Suprapubic skin (tissue), 4 donors: Measurements from ENCODE around the gene PRR14. TPM values are rescaled to one million over a fixed set of nuclear protein-coding genes. Genes with fewer than 3 reads are reported as not detected.

Experiments
- DNase-seq, 2 donors: peaks; one replicate each; pipeline ENCODE4 v3.0.0-alpha.2; 2019; ENCODE audit warnings: low spot score in 2 of 2
- H3K27ac ChIP-seq: fragments of 200-600 bp; sonication (generic); one replicate; pipeline ENCODE4 v1.5.1; 2019
- H3K27me3 ChIP-seq: fragments of 200-600 bp; sonication (generic); one replicate; pipeline ENCODE4 v1.5.1; 2019
- H3K36me3 ChIP-seq: fragments of 200-600 bp; sonication (generic); one replicate; pipeline ENCODE4 v1.5.1; 2019
- H3K4me1 ChIP-seq: fragments of 200-600 bp; sonication (generic); one replicate; pipeline ENCODE4 v1.5.1; 2019
- H3K4me3 ChIP-seq: fragments of 200-600 bp; sonication (generic); one replicate; pipeline ENCODE4 v1.5.1; 2019; ENCODE audit warnings: mild to moderate bottlenecking
- H3K9me3 ChIP-seq: fragments of 200-600 bp; sonication (generic); one replicate; pipeline ENCODE4 v1.5.1; 2019
- EP300 ChIP-seq: sonication (generic); formaldehyde crosslinking; IDR thresholded peaks from one replicate; pipeline ENCODE4 v1.6.1; 2017; ENCODE audit warnings: antibody characterized with exemption
- POLR2A ChIP-seq, 2 donors: fragments of 450-650 bp; IDR thresholded peaks; one replicate each; pipeline ENCODE4 v1.6.1; 2017; ENCODE audit warnings: antibody characterized with exemption in 2 of 2, mild to moderate bottlenecking in 2 of 2, moderate library complexity in 2 of 2
- POLR2AphosphoS5 ChIP-seq, 3 donors: sonication (generic); formaldehyde crosslinking; IDR thresholded peaks; one replicate each; pipeline ENCODE4 v1.6.1; 2017; ENCODE audit warnings: antibody characterized with exemption in 3 of 3
- WGBS: methylation state at CpG from one replicate; pipeline ENCODE4 v1.1.5; 2018; 5-methylcytosine and 5-hydroxymethylcytosine counted together
- total RNA-seq, 4 donors: library from RNA; depleted of rRNA; stranded (reverse); fragments of >200 nt; gene quantifications; one replicate each; pipeline ENCODE4 v1.1.0, GENCODE V29; 2016
- TF ChIP-seq, protein P1 (sequence below), 2 donors: fragments of 200-600 bp in 1 of 2; fragments of 450-650 bp in 1 of 2; sonication (generic) in 1 of 2; IDR thresholded peaks; one replicate each; pipeline ENCODE4 v1.5.1; 2016 to 2019; ENCODE audit warnings: antibody characterized with exemption in 2 of 2, mild to moderate bottlenecking in 1 of 2, moderate library complexity in 1 of 2

PRR14 gene
- total RNA-seq, 4 donors from 2014 or later = 56.7 to 68.8 (median 62.1) TPM

DNA sequence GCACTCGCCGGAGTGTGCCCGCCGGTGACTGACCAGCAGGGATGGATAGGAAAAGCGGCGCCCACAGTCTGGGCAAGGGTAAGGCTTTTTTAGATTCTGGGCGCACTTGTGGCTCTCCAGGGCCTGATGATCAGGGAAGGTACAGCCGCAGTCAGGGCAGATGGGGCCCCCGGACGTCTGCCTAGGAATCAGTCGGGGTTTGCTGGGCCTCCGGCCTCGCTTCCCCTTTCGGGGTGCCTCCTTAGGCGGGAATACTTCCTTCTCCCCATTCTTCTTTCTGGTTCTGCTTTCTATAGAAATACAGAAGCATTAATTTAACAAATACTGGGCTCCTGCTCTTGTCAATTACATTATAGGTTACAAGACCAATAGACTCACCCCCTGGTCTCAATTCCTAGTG, 45.6 kb upstream of the PRR14 start:
- WGBS = 88% methylated on average over 15 of the region's 15 CpGs
- Histone ChIP-seq H3K27me3 (no peaks in the 10 kb centered on the region), H3K9me3 (no peaks in the 10 kb centered on the region), H3K27ac (no peak overlapping the region), H3K4me3 (no peak overlapping the region), H3K4me1 (peaks cover 24% of the 10 kb centered on the region), H3K36me3 (peaks cover 44% of the 10 kb centered on the region)
- TF ChIP-seq POLR2A (IDR thresholded peaks at IDR 0.05) (no peak), POLR2AphosphoS5 (IDR thresholded peaks at IDR 0.05) (no peak), EP300 (no peak)
- TF ChIP-seq, protein P1, sequence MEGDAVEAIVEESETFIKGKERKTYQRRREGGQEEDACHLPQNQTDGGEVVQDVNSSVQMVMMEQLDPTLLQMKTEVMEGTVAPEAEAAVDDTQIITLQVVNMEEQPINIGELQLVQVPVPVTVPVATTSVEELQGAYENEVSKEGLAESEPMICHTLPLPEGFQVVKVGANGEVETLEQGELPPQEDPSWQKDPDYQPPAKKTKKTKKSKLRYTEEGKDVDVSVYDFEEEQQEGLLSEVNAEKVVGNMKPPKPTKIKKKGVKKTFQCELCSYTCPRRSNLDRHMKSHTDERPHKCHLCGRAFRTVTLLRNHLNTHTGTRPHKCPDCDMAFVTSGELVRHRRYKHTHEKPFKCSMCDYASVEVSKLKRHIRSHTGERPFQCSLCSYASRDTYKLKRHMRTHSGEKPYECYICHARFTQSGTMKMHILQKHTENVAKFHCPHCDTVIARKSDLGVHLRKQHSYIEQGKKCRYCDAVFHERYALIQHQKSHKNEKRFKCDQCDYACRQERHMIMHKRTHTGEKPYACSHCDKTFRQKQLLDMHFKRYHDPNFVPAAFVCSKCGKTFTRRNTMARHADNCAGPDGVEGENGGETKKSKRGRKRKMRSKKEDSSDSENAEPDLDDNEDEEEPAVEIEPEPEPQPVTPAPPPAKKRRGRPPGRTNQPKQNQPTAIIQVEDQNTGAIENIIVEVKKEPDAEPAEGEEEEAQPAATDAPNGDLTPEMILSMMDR (IDR thresholded peaks at IDR 0.05) = no peak
- no peak for DNase-seq

DNA sequence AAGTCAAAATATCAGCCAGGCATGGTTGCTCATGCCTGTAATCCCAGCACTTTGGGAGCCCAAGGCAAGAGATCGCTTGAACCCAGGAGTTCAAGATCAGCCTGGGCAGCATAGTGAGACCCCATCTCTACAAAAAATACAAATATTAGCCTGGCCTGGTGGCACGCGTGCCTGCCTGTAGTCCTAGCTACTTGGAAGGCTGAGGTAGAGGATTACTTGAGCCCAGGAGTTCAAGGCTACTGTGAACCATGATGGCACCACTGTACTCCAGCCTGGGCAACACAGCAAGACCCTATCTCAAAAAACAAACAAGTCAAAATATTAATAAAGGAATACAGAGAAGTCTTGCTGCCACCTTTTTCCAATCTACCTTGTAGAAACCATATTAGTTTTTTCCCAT, 44.8 kb upstream of the PRR14 start:
- Histone ChIP-seq H3K9me3 (no peaks in the 10 kb centered on the region), H3K4me1 (peaks cover 30% of the 10 kb centered on the region), H3K27me3 (no peaks in the 10 kb centered on the region), H3K36me3 (peaks cover 44% of the 10 kb centered on the region), H3K4me3 (no peak overlapping the region), H3K27ac (no peak overlapping the region)
- WGBS = 99% methylated on average over 3 of the region's 3 CpGs
- DNase-seq = no peak
- no peak for TF ChIP-seq EP300
- TF ChIP-seq POLR2AphosphoS5 (IDR thresholded peaks at IDR 0.05) = no peak
- TF ChIP-seq, protein P1 (IDR thresholded peaks at IDR 0.05) = no peak
- no peak for TF ChIP-seq POLR2A (IDR thresholded peaks at IDR 0.05)

DNA sequence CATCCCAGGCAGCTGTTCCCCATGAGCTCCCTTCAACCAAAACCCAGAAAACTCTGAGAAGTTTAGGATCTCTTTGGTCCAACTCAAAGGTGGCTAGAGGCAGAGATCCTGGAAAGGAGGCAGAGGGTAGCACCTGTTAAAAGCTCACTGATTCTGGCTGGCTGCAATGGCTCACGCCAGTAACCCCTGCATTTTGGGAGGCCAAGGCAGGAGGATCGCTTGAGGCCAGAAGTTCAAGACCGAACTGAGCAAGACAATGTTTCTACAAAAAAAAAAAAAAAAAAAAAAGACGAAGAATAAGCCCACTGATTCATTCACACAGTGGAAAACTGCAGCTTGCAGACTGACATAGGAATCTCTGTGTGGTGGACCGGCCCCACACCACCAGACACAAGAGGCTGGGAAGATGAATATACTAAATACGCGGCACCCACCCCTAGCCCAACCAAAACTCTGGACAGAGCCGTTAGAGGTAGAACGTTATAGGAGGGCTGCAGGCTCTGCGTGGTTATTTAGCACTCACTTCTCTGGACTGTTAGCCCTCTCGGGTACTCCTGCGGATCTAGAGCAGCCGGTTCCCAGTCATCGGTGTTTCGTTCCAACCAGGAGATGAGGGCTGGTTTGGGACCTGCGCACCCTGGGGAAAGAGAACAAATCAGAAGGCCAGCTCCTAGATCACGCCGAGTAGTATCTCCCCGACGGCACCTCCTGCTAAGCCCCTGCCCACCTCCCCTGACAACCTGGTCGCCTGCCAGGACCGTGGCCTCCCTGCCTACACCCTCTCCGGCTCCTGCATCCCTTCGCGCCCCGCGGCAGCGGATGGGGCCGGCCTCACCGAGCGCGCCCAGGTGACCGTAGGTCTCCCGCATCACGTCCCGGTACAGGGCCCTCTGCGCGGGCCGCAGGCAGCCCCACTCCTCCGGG, 41.5 kb upstream of the PRR14 start:
- Histone ChIP-seq H3K27ac (peak overlapping the region; percentile 96), H3K27me3 (no peaks in the 10 kb centered on the region), H3K9me3 (no peaks in the 10 kb centered on the region), H3K4me1 (peaks cover 21% of the 10 kb centered on the region), H3K4me3 (peak overlapping the region; percentile 98), H3K36me3 (peaks cover 28% of the 10 kb centered on the region)
- TF ChIP-seq POLR2A (IDR thresholded peaks at IDR 0.05) = no peak
- TF ChIP-seq POLR2AphosphoS5 (IDR thresholded peaks at IDR 0.05) = no peak
- TF ChIP-seq EP300 = no peak
- TF ChIP-seq, protein P1 (IDR thresholded peaks at IDR 0.05) = no peak
- peak in 1 of 2 donors; percentile 80 for DNase-seq
- WGBS = 31% methylated on average over 18 of the region's 40 CpGs

DNA sequence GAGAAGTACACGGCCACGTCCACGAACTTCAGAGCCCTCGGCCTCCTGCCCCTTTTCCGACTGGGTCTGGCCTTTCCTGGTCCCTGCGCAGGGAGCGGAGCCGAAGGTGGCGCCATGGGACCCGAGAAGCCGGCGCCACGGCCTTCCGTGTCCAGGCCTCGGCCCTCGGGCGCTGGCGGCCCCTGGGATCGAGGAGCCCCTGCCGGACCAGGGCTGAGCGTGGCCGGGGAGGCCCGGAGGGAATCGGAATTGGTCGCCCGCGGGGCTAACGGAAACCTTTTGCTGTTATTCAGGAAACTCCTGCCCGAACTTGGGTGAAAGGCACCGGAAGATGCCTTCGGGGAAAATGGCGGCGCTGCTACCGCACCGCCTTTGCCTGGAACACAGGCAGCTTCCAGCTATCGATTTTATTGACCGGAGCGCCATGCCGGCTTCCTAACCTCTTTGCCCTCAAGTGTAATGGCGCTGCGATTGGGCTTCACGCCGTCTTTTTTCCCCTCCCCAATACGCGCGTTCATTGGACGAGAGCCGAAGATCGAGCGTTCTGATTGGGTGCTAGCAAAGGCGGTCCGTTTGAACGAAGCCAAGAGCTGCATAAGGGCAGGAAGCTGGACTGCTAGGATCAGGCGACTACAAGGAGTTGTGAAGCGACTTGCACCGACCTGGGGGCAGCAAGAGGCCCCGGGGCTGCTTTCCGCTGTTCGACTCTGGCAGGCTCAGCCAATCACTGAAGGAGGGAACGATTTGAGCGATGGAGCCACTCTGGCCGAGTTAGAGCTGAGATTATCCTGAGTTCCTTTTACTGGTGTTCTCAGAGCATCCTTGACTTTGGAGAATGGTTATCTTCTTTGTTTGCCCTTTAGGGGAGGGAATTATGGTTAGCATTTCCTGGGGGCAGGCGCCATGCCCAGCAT, 40.6 kb upstream of the PRR14 start, which contains the start of gene ZNF689:
TSS of gene ZNF689 (minus strand) at position 464 of the 914 bp plus-strand sequence. CDS start at position 116, 348 bp downstream.
- no peaks in the 10 kb centered on the region for H3K27me3 ChIP-seq
- H3K4me1 ChIP-seq = peaks cover 22% of the 10 kb centered on the region
- DNase-seq = peak; percentile 97 to 98
- under 1% methylated on average over 30 of the region's 63 CpGs for WGBS
- TF ChIP-seq EP300 = no peak
- TF ChIP-seq, protein P1 (IDR thresholded peaks at IDR 0.05) = no peak
- TF ChIP-seq POLR2AphosphoS5 (IDR thresholded peaks at IDR 0.05) = peak in 2 of 3 donors; percentile 11 to 72
- peak in 1 of 2 donors; percentile 59 for TF ChIP-seq POLR2A (IDR thresholded peaks at IDR 0.05)
- peak within 1 kb of the TSS; percentile 96 for H3K27ac ChIP-seq
- peak within 1 kb of the TSS; percentile 98 for H3K4me3 ChIP-seq
- H3K9me3 ChIP-seq = no peaks in the 10 kb centered on the region
- peaks cover 18% of the 10 kb centered on the region for H3K36me3 ChIP-seq
